Measurements from ENCODE around the gene PDCD7.
"Not testable (repeated sequence)": the region's sequence is repeated elsewhere in the genome, so short reads cannot be mapped to it uniquely, and the experiment has no call there.

PDCD7 gene

DNA sequence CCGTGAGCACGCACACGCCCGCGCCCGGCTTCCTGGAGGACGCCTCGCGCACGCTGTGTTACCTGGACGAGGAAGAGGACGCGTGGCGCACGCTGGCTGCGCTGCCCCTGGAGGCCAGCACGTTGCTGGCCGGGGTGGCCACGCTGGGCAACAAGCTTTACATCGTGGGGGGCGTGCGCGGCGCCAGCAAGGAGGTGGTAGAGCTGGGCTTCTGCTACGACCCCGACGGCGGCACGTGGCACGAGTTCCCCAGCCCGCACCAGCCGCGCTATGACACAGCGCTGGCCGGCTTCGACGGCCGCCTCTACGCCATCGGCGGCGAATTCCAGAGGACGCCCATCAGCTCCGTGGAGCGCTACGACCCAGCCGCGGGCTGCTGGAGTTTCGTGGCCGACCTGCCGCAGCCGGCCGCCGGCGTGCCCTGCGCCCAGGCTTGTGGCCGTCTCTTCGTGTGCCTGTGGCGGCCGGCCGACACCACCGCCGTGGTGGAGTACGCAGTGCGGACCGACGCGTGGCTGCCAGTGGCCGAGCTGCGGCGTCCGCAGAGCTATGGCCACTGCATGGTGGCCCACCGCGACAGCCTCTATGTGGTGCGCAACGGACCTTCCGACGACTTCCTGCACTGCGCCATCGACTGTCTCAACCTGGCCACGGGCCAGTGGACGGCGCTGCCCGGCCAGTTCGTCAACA lies 56.2 kb downstream of the PDCD7 start:
- Histone ChIP-seq H3K9me3 (ENCODE audit: severe bottlenecking) (no peaks in the 10 kb centered on the region), H3K36me3 (no peaks in the 10 kb centered on the region), H3K27me3 (ENCODE audit: insufficient read depth, low read depth, severe bottlenecking) (no peaks in the 10 kb centered on the region), H3K4me3 (ENCODE audit: low read depth, low read length) (no peak overlapping the region), H3K27ac (no peak overlapping the region)
- no peak for DNase-seq
- TF ChIP-seq, protein P1, sequence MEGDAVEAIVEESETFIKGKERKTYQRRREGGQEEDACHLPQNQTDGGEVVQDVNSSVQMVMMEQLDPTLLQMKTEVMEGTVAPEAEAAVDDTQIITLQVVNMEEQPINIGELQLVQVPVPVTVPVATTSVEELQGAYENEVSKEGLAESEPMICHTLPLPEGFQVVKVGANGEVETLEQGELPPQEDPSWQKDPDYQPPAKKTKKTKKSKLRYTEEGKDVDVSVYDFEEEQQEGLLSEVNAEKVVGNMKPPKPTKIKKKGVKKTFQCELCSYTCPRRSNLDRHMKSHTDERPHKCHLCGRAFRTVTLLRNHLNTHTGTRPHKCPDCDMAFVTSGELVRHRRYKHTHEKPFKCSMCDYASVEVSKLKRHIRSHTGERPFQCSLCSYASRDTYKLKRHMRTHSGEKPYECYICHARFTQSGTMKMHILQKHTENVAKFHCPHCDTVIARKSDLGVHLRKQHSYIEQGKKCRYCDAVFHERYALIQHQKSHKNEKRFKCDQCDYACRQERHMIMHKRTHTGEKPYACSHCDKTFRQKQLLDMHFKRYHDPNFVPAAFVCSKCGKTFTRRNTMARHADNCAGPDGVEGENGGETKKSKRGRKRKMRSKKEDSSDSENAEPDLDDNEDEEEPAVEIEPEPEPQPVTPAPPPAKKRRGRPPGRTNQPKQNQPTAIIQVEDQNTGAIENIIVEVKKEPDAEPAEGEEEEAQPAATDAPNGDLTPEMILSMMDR (IDR thresholded peaks at IDR 0.05; ENCODE audit: low read depth, low read length): no peak

DNA sequence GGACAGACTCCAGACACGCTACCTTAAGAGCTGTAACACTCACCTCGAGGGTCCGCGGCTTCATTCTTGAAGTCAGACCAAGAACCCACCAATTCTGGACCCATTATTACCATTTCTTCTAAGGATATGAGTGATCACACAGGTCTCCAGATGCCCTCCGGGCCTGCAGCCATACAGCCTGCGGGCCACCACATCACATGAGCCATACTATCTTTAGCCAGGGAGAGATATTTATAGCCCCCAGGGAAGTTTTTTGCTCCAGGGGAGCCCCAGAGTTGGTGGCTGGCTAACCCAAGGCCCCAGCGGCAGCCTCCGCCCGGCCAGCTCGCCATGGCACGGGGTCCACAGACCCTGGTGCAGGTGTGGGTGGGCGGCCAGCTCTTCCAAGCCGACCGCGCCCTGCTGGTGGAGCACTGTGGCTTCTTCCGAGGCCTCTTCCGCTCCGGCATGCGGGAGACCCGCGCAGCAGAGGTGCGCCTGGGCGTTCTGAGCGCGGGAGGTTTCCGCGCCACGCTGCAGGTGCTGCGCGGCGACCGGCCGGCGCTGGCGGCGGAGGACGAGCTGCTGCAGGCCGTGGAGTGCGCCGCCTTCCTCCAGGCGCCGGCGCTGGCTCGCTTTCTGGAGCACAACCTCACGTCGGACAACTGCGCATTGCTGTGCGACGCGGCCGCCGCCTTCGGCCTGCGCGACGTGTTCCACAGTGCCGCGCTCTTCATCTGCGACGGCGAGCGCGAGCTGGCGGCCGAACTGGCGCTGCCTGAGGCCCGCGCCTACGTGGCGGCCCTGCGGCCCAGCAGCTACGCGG lies 56.9 kb downstream of the PDCD7 start, which contains the start of gene KBTBD13:
Gene KBTBD13, plus strand, starts transcription at position 261 of the 805 bp plus-strand sequence. Its CDS starts 70 bp downstream, at position 331.
- DNase-seq: no peak
- TF ChIP-seq, protein P1 (IDR thresholded peaks at IDR 0.05; ENCODE audit: low read depth, low read length): no peak
- Histone ChIP-seq H3K27me3 (ENCODE audit: insufficient read depth, low read depth, severe bottlenecking) (no peaks in the 10 kb centered on the region), H3K27ac (no peak within 1 kb of the TSS), H3K9me3 (ENCODE audit: severe bottlenecking) (no peaks in the 10 kb centered on the region), H3K36me3 (no peaks in the 10 kb centered on the region), H3K4me3 (ENCODE audit: low read depth, low read length) (no peak within 1 kb of the TSS)

DNA sequence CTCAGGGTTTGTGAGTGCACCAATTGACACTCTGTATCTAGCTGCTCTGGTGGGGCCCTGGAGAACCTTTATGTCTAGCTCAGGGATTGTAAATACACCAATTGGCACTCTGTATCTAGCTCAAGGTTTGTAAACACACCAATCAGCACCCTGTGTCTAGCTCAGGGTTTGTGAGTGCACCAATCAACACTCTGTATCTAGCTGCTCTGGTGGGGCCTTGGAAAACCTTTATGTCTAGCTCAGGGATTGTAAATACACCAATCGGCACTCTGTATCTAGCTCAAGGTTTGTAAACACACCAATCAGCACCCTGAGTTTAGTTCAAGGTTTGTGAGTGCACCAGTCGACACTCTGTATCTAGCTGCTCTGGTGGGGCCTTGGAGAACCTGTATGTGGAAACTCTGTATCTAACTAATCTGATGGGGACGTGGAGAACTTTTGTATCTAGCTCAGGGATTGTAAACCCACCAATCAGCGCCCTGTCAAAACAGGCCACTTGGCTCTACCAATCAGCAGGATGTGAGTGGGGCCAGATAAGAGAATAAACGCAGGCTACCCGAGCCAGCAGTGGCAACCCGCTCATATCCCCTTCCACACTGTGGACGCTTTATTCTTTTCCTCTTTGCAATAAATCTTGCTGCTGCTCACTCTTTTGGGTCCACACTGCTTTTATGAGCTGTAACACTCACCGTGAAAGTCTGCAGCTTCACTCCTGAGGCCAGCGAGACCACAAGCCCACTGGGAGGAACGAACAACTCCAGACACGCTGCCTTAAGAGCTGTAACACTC lies 57.8 kb downstream of the PDCD7 start:
- not testable (repeated sequence) for H3K4me3 ChIP-seq (ENCODE audit: low read depth, low read length); DNase-seq; H3K27ac ChIP-seq; H3K9me3 ChIP-seq (ENCODE audit: severe bottlenecking); H3K36me3 ChIP-seq; H3K27me3 ChIP-seq (ENCODE audit: insufficient read depth, low read depth, severe bottlenecking)

DNA sequence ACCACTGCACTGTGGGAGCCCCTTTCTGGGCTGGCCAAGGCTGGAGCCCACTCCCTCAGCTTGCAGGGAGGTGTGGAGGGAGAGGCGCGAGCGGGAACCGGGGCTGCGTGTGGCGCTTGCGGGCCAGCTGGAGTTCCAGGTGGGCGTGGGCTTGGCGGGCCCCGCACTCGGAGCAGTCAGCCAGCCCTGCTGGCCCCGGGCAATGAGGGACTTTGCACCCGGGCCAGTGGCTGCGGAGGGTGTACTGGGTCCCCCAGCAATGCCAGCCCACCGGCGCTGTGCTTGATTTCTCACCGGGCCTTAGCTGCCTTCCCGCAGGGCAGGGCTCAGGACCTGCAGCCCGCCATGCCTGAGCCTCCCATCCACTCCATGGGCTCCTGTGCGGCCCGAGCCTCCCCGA lies 58.7 kb downstream of the PDCD7 start:
- H3K27me3 ChIP-seq (ENCODE audit: insufficient read depth, low read depth, severe bottlenecking); DNase-seq; H3K36me3 ChIP-seq; H3K9me3 ChIP-seq (ENCODE audit: severe bottlenecking); H3K27ac ChIP-seq; H3K4me3 ChIP-seq (ENCODE audit: low read depth, low read length): not testable (repeated sequence)

DNA sequence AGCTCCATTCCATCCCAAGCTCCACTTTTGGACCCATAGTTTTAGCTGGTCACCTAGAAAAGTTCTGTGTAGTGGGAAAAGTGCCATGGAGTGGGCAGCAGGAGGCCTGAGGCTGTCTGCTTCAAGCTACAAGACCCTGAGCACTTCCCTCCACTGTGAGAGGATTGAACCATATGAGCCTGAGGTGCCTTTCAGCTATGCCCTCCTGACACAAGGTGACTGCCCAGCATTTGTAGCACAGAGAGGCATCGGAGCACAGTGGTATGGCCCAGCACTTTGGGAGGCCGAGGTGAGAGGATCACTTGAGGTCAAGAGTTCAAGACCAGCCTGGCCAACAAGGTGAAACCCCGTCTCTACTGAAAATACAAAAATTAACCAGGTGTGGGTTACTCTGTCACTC lies 61.0 kb downstream of the PDCD7 start:
- no peaks in the 10 kb centered on the region for H3K27me3 ChIP-seq (ENCODE audit: insufficient read depth, low read depth, severe bottlenecking)
- H3K36me3 ChIP-seq: no peaks in the 10 kb centered on the region
- H3K27ac ChIP-seq: no peak overlapping the region
- no peak for DNase-seq
- H3K9me3 ChIP-seq (ENCODE audit: severe bottlenecking): no peaks in the 10 kb centered on the region
- TF ChIP-seq, protein P1 (IDR thresholded peaks at IDR 0.05; ENCODE audit: low read depth, low read length): no peak
- H3K4me3 ChIP-seq (ENCODE audit: low read depth, low read length): no peak overlapping the region

DNA sequence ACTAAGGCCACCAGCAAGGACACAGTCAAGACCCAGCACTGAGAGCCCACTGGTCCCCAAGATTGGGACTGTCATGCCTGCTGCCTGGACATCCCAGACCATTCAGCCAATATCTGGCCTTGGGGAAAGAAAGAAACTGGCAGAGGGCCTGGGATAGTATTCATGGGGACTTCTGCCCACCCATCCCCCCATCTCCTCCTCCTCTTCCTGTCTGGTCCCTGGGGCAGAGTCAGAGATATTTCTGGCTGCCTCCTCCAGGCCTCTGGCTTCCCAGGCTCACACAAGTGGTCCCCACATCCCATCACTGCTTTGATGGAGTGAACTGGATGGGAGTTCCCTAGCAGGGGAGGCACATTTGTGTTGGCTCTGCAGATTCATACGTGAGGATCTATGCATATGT lies 61.6 kb downstream of the PDCD7 start:
- no peak for DNase-seq
- TF ChIP-seq, protein P1 (IDR thresholded peaks at IDR 0.05; ENCODE audit: low read depth, low read length): no peak

More for the DNA sequence above, 61.6 kb downstream of the PDCD7 start:
- Histone ChIP-seq H3K4me3 (ENCODE audit: low read depth, low read length) (no peak overlapping the region), H3K36me3 (no peaks in the 10 kb centered on the region), H3K9me3 (ENCODE audit: severe bottlenecking) (no peaks in the 10 kb centered on the region), H3K27me3 (ENCODE audit: insufficient read depth, low read depth, severe bottlenecking) (no peaks in the 10 kb centered on the region), H3K27ac (no peak overlapping the region)

All from WERI-Rb-1 (cell line).